Neural crest cell (in vitro differentiated cells): ENCODE measurements around the gene SEPTIN5. TPM values are rescaled to one million over a fixed set of nuclear protein-coding genes. Genes with fewer than 3 reads are reported as not detected.
"Not testable (repeated sequence)": the region's sequence is repeated elsewhere in the genome, so short reads cannot be mapped to it uniquely, and the experiment has no call there.

Experiments used
- DNase-seq: peaks from one replicate; pipeline ENCODE4 v3.0.0; 2021; ENCODE audit warnings: low read depth, mixed read lengths, low spot score
- H3K27ac Mint-ChIP-seq: one replicate; pipeline ENCODE4 v1.8.0; 2021; ENCODE audit warnings: mild to moderate bottlenecking, mixed read lengths; ENCODE audit not compliant: unreplicated experiment
- H3K27me3 Mint-ChIP-seq: 2 replicates; pipeline ENCODE4 v1.8.0; 2021; ENCODE audit warnings: low read depth, mild to moderate bottlenecking, mixed read lengths
- H3K36me3 Mint-ChIP-seq: 2 replicates; pipeline ENCODE4 v1.8.0; 2021; ENCODE audit warnings: low read depth, mild to moderate bottlenecking, mixed read lengths
- H3K4me1 Mint-ChIP-seq: 2 replicates; pipeline ENCODE4 v1.8.0; 2021; ENCODE audit warnings: mixed read lengths
- H3K4me3 Mint-ChIP-seq: one replicate; pipeline ENCODE4 v1.8.0; 2021; ENCODE audit warnings: mild to moderate bottlenecking, mixed read lengths
- H3K9me3 Mint-ChIP-seq: 2 replicates; pipeline ENCODE4 v1.8.0; 2021; ENCODE audit warnings: mixed read lengths
- CTCF ChIP-seq: fragments of 200-600 bp; sonication (generic); conservative IDR thresholded peaks from 2 replicates; pipeline ENCODE4 v1.5.0; 2021; ENCODE audit warnings: antibody characterized with exemption, mild to moderate bottlenecking
- total RNA-seq: library from RNA; stranded (reverse); gene quantifications from 2 replicates; pipeline ENCODE4 v1.2.1, GENCODE V29; 2021

SEPTIN5 gene
- total RNA-seq, 1 donor from 2014 or later = 30.2 TPM

- no peak for DNase-seq
- Mint-ChIP-seq H3K27me3 (peaks cover 12% of the 10 kb centered on the region), H3K4me3 (no peak overlapping the region), H3K36me3 (no peaks in the 10 kb centered on the region), H3K4me1 (peaks cover 14% of the 10 kb centered on the region), H3K9me3 (no peaks in the 10 kb centered on the region), H3K27ac (peak overlapping the region; percentile 46)
- TF ChIP-seq CTCF = no peak
Observed at GRCh38 chr22:19693581-19693980, 20.7 kb upstream of the SEPTIN5 start.

GRCh38 chr22:19693981-19694670 lies 20.2 kb upstream of the SEPTIN5 start:
- no peak for TF ChIP-seq CTCF
- Mint-ChIP-seq H3K4me1 (peaks cover 14% of the 10 kb centered on the region), H3K27me3 (peaks cover 12% of the 10 kb centered on the region), H3K9me3 (no peaks in the 10 kb centered on the region), H3K4me3 (no peak overlapping the region), H3K27ac (no peak overlapping the region), H3K36me3 (no peaks in the 10 kb centered on the region)
- DNase-seq = no peak

GRCh38 chr22:19694696-19695095 lies 19.6 kb upstream of the SEPTIN5 start:
- H3K27me3 Mint-ChIP-seq = peaks cover 12% of the 10 kb centered on the region
- no peaks in the 10 kb centered on the region for H3K36me3 Mint-ChIP-seq
- no peak for TF ChIP-seq CTCF
- H3K4me3 Mint-ChIP-seq = no peak overlapping the region
- no peaks in the 10 kb centered on the region for H3K9me3 Mint-ChIP-seq
- DNase-seq = no peak
- H3K27ac Mint-ChIP-seq = no peak overlapping the region
- peaks cover 14% of the 10 kb centered on the region for H3K4me1 Mint-ChIP-seq

- peaks cover 5% of the 10 kb centered on the region for H3K4me1 Mint-ChIP-seq
- no peak overlapping the region for H3K4me3 Mint-ChIP-seq
- H3K27ac Mint-ChIP-seq = no peak overlapping the region
- no peak for TF ChIP-seq CTCF
- no peaks in the 10 kb centered on the region for H3K36me3 Mint-ChIP-seq
- no peak for DNase-seq
- no peaks in the 10 kb centered on the region for H3K9me3 Mint-ChIP-seq
- H3K27me3 Mint-ChIP-seq = peaks cover 2% of the 10 kb centered on the region
Observed at GRCh38 chr22:19696504-19697276, 17.6 kb upstream of the SEPTIN5 start.

- not testable (repeated sequence) for DNase-seq, H3K9me3 Mint-ChIP-seq, H3K4me1 Mint-ChIP-seq, H3K27ac Mint-ChIP-seq, H3K36me3 Mint-ChIP-seq, H3K4me3 Mint-ChIP-seq, H3K27me3 Mint-ChIP-seq
Observed at GRCh38 chr22:19697871-19698270, 16.4 kb upstream of the SEPTIN5 start.
